ENCODE results near the gene ZMIZ1.

- no peak for TF ChIP-seq CTCF (IDR thresholded peaks at IDR 0.05)
- no peak for TF ChIP-seq POLR2A (IDR thresholded peaks at IDR 0.05)
Observed at GRCh38 chr10:79024296-79024695, 44.5 kb upstream of the ZMIZ1 start.
